K562 treated with DMSO at 1 percent for 48 hours (cell line): Measurements from ENCODE around the gene REPS1. TPM values are rescaled to one million over a fixed set of nuclear protein-coding genes. Genes with fewer than 3 reads are reported as not detected.

Experiments used
- total RNA-seq: library from RNA; unstranded; fragments of 300-600 nt; gene quantifications from 2 replicates; pipeline ENCODE4 v1.2.3, GENCODE V29; 2022; ENCODE audit warnings: low replicate concordance; ENCODE audit errors: extremely low read depth

REPS1 gene
- total RNA-seq = not detected in 2 replicates

GRCh38 chr6:138987643-138988468, at the start of gene REPS1:
REPS1 (minus strand) TSS chr6:138988253; CDS start chr6:138987682, 571 bp downstream.

GRCh38 chr6:139028658-139029469, 40.8 kb upstream of the REPS1 start, which contains the start of gene ABRACL:
ABRACL (plus strand) TSS chr6:139028745; CDS start chr6:139034161, 5,416 bp downstream.

Other genes with a start within 250 kb of the REPS1 start
- gene CCDC28A, start 214.5 kb downstream of the REPS1 start, total RNA-seq = not detected in 2 replicates
- not detected in 2 replicates for gene ECT2L, start 192.2 kb downstream of the REPS1 start, total RNA-seq
- not detected in 2 replicates for gene ABRACL, start 40.5 kb upstream of the REPS1 start, total RNA-seq
- gene HECA, start 146.8 kb upstream of the REPS1 start, total RNA-seq = not detected in 2 replicates